ENCODE results near the gene USB1.

The USB1 gene

DNA sequence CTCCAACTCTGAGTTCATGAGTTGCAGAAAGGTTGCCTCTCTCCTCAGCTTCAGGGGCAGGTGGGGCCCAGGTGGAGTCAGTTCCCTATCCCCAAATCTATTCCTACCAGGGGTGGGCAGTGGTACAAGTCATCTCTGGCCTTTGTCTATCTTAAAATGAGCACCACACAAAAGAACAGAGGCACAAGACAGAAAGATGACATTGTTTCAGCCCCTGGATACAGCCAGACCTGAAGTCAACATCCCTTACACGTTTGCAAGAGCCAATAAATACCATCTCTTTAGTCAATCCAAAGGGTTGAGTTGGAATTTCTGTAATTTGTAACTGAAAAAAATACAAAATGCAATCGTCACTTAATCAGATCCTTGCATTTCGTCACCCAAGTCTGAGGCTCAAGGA, 56.6 kb downstream of the USB1 start:
- no peak overlapping the region for H3K4me3 ChIP-seq (ENCODE audit: control insufficient read depth, low read depth, low read length)
- TF ChIP-seq, protein P1, sequence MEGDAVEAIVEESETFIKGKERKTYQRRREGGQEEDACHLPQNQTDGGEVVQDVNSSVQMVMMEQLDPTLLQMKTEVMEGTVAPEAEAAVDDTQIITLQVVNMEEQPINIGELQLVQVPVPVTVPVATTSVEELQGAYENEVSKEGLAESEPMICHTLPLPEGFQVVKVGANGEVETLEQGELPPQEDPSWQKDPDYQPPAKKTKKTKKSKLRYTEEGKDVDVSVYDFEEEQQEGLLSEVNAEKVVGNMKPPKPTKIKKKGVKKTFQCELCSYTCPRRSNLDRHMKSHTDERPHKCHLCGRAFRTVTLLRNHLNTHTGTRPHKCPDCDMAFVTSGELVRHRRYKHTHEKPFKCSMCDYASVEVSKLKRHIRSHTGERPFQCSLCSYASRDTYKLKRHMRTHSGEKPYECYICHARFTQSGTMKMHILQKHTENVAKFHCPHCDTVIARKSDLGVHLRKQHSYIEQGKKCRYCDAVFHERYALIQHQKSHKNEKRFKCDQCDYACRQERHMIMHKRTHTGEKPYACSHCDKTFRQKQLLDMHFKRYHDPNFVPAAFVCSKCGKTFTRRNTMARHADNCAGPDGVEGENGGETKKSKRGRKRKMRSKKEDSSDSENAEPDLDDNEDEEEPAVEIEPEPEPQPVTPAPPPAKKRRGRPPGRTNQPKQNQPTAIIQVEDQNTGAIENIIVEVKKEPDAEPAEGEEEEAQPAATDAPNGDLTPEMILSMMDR (IDR thresholded peaks at IDR 0.05; ENCODE audit: control insufficient read depth, insufficient read depth, low read depth, low read length, missing control alignments), result no peak
- no peak for DNase-seq (ENCODE audit: low read depth)

DNA sequence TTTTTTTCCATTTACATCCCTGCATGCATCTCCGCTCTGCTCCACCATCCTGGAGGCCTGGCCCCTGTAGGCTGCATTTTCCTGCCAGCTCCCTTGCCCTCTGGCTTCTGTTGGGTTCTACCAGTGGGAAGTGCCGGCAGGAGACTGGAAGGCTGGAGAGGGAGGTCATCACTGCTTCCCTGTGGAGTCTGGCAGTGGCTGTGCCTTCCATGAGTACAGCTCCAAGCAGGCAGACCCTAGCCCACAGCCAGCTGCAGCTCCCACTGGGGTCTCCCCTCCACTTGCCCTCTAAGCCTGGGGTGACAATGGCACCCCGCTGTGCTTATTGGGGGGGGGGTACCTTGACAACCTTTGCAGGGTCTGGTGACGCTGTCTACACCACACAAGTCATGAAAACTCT, 61.6 kb downstream of the USB1 start:
- TF ChIP-seq, protein P1 (IDR thresholded peaks at IDR 0.05; ENCODE audit: control insufficient read depth, insufficient read depth, low read depth, low read length, missing control alignments), result no peak
- H3K4me3 ChIP-seq (ENCODE audit: control insufficient read depth, low read depth, low read length), result no peak overlapping the region
- DNase-seq (ENCODE audit: low read depth), result no peak

DNA sequence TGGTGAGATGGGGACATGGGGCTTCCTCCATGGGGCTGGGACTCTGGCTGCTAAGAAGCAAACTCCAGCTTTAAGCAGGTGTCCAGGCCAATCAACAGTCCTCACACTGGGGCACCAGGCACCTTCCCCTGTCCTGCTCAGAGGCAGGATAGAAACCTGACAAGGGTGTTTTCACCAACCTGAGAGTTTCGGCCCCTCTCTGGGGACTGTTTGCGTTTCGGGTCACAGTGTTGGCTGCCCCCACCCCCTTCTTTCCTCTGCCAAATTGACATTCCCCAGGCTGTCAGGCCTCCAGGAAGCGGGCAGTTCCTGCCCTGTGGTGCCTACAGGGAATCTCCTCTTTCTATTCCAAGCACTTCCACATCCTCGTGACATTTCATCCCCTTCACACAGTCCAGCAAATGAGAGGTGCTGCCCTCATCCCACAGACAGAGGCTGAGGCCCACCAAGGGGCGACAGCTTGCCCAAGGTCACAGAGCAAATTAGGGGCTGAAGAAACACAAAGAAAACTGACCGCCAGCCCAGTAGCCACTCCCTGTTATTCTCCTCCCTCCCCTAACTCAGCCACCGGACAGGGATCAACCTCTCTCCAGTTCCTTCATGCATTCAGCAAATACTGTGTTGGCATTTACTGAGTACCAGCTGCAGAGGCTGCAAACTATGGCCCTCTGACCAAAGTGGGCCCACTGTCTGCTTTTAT, 62.3 kb downstream of the USB1 start:
- no peak overlapping the region for H3K4me3 ChIP-seq (ENCODE audit: control insufficient read depth, low read depth, low read length)
- no peak for DNase-seq (ENCODE audit: low read depth)
- TF ChIP-seq, protein P1 (IDR thresholded peaks at IDR 0.05; ENCODE audit: control insufficient read depth, insufficient read depth, low read depth, low read length, missing control alignments), result no peak

DNA sequence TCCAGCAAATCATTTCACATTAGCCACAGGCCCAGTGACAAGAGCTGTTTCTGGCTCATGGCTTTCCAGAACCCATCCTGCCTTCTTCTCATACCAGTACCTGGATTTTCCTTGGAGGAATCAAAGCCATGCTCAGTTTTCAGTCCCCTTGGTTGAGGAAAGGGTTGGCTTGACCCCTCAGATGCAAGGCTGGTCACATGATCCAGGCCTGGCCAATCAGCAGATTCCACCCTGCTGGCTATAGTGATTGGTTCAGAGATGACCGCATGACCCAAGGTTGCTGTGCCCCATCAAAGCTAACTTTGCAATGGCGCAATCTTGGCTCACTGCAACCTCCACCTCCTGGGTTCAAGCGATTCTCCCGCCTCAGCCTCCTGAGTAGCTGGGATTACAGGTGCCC, 69.4 kb downstream of the USB1 start:
- no peak for DNase-seq (ENCODE audit: low read depth)
- H3K4me3 ChIP-seq (ENCODE audit: control insufficient read depth, low read depth, low read length), result no peak overlapping the region
- TF ChIP-seq, protein P1 (IDR thresholded peaks at IDR 0.05; ENCODE audit: control insufficient read depth, insufficient read depth, low read depth, low read length, missing control alignments), result no peak
